T-helper 22 cell (primary cell): ENCODE results near the gene ST3GAL4.

Source experiments
- DNase-seq: peaks from one replicate; pipeline ENCODE4 v3.0.0-alpha.2; 2020; ENCODE audit warnings: low read depth

ST3GAL4 gene

DNA sequence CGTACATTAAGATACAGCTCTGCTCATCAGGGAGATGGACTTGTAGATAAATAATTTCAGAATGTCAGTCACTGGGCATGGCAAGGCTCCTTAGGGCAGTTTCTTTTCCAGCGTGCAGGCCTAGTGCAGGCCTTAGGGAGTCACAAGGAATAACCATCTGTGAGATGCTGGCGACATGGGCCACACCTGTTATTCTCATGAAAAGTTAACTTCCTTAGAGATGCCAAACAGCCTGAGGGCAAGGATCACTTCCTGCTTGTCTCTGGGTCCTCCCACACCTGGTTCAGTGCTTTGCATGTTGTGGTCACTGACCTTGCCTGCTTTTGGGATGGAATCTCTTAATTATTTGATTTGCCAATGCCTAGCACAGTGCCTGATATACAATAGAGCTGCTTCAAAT lies 70.6 kb downstream of the ST3GAL4 start:
- no peak for DNase-seq

DNA sequence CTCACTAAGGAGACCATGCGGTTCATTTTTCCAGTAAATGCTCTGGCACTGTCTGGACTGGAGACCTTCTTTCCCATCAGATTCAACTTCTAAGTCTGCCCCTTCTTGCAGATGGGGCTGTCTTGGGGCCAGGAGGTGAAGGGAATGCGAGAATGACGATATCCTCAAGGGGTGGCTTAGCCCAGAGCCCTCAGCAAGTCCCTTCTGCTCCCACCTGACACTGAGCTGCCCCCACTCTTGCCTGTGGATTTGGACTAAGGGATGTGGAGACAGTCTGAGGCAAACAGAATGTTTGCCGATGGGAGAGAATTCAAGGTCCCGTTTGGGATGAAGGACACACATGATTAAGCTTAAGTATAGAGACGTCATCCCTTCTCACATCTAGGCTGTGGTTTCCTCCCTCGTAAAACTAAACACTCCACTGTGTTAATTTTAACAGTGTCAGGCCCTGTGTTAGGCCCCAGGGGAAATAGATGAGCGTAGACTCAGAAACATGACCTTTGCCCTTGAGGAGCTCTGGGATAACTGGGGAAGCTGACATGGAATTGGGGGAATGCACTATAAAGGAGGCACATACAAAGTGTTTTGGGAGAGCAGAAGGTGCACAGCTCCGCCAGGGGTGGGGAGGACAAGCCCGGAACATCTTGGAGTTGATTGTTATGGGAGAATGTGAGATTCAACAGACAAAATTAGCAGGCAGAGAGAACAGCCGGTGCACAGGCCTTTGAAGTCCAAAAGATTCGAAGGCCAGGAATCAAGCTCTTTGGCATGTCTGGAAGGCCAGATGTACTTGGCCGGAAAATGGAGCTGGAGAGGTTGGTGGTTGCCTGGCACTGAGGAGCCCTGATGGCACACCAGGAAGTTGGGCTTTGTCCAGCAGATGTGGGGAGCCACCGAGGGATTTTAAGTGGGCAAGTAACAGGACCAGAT lies 71.6 kb downstream of the ST3GAL4 start:
- no peak for DNase-seq

DNA sequence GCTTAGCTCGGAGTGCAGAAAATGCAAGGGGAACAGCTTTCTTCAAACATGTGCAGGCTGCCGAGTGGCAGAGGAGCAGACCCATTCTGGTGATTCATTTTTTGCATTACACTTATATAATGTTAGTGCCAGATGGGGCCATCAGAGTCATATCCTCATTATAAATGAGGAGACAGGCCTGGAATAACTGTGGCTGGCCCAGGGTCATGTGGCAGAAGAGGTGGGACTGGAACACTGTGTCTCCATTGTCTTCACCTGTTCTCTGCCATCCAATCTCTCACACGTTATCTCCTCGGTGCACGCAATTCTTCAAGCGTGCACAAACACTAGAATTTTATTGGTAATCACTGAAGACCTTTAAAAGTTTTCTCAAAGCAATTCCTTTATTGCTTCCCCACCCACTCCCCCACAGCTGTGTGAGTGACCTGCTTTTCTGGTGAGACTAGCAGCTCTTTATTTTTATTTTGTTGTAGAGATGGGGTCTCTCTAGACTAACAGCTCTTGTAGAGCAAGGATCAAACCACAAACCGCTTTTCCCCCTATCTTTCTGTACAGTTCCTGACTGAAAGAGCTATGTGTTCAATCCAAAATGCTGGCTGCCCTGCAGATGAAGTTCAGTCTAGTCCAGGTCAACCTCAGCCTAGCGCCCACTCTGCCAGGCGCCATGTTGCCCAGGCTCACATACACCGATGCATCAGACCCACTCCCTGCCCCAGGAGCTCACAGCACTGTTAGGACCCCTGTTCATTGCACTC lies 75.3 kb downstream of the ST3GAL4 start:
- no peak for DNase-seq

DNA sequence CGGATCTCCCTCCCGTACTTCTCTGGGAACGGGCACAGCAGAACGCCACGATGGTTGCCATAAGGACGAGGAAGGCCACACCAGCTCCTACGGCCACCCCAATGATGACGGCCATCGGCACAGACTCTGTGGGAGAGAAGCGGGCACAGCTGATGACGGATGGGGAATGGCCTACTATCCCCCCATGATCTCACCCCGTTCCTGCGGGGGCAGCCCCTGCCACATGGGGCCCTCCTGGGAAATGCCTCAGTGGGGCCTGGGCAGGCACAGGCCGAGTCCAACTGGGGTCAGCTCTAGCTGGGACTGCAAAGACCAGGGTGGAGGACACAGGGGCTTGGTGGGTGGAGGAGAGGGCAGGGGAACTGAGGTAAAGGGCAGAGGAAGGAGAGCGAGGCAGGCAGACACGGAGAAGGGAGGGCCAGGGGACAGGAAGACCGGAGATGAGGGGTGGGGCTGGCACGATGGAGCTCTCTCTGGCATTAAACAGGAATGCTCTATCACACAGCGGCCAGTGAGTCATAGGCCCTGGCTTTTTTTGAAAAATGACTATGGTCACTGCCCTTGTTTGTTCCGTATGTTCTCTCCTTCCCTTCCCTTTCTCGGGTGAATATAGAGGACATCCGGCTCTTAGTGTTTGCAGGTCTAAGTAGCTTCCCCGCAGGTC lies 76.0 kb downstream of the ST3GAL4 start:
- no peak for DNase-seq

DNA sequence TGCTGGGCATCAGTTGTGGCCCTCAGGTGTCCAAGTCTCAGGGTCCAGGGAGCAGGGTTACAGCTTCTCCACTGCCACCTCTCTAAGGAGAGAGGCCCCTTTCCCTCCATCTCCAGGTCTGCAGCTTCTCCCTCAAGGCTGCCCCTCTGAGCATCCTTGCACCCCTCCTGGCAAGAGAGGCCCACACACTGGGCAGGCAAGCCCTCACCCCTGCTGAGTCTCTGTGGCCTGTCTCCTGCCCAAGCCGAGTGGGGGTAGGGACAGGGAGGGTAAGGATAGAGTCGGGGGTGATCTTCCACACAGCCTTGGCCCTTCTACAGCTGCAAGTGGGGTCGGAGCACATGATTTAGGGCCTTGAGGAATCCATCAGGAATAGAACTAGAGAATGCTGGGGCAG lies 76.6 kb downstream of the ST3GAL4 start:
- no peak for DNase-seq

DNA sequence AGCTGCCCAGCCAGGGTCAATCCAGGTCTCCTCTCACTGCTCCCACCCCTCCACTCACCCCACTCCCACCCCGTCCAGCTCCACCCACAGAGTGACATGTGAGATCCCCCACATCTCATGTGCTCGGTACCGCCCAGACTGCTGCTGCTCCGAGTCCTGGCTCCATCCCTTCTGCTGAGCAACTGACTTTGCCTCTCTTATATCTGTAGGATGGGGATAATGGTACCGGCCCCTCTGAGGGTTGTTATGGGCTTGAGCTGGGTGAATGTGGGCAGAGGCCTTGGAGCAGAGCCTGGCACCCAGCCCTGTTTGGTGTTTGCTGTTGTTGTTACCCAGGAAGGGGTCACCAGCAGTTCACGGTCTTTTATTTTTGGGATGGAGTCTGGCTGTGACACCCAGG lies 77.0 kb downstream of the ST3GAL4 start:
- no peak for DNase-seq

DNA sequence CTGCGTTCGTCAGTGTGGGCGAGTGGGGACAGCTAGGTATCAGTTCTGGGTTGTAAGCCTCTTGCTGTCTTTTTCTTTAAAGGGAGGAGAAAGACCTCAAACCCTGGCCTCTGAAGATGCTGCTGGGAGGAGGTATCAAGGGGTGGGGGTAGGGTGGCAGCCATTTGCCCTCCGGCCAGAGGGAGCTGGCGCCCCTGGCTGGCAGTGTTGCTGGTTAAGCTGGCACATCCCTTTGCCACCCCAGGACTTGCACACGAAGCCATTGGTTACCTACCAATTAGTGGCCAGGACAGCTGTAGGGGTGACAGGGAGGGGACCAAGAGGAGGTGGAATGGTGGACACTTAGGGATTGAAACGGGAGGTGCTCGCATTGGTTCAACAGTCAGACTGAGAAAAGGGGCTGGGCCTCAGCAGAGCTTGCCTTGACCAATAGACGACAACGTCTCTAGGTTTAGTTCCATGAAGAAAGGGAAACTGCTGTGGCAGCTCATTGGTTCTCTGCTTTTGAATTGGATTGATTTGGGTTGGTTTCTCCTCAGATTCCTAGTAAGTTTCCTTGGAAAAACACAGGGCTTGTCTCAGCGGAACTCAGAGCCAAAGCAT lies 77.9 kb downstream of the ST3GAL4 start:
- DNase-seq: no peak

DNA sequence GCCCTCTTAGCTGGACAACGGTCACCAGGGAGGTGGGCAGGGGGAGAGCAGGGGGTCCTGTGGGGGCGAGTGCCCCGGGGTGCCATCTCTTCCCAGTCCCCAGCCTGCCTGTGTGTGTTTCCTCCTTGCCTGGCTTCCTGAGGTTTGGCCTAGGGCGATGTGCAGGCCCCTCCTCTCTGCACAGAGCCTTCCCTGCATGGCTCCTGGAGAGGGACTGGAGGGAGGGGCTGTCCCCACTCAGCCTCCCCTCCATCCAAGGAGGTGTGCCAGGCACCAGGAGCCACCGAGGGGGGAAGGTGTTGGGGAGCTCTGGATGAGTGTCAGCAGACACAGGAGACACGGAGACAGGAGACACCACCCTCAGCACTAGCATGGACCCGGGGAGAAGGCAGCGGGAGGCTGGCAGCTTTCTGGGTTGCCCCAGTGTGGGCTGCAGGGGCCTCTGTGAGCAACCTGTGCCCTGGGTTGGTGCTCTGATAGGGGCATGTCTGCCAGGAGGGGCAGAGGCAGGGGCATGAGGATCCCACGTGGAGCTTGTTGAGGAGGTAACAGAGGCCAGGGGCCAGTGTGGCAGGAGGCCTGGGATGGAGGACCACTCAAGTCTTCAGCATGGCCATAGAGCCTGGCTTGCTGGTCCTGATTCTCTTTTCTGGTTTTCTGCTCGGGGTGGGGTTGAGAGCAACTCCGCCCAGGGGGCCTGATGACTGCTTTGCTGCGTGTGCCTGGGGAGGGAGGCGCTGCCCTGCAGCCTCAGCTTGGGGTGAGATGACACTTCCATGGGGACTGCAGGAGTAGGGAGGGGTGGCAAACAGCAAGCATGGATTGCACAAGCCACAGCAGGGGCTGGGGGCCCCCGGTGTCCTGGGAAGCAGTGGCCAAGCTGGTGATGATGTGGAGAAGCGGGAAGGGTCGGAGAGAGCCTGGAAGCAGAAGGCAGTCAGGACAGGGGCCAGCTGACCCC lies 78.8 kb downstream of the ST3GAL4 start:
- no peak for DNase-seq

DNA sequence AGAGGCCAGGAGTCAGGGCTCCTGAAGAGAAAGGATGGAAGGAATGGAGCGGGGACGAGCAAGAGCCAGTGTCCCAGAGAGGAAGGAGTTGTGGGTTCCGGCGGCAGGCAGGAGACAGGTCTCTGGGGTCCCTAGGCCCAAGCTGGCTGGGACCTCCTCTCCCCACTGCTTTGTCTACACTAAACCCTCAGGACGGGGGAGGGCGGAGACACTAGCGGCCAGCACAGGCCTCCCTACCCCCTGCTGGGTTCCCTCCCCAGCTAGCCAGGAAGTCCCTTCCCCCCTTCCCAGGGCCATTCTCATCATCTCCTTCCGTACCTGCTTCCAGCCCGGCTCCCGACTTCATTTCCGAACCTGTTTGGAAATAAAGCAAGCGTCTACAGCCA lies 79.5 kb downstream of the ST3GAL4 start:
- DNase-seq: no peak

DNA sequence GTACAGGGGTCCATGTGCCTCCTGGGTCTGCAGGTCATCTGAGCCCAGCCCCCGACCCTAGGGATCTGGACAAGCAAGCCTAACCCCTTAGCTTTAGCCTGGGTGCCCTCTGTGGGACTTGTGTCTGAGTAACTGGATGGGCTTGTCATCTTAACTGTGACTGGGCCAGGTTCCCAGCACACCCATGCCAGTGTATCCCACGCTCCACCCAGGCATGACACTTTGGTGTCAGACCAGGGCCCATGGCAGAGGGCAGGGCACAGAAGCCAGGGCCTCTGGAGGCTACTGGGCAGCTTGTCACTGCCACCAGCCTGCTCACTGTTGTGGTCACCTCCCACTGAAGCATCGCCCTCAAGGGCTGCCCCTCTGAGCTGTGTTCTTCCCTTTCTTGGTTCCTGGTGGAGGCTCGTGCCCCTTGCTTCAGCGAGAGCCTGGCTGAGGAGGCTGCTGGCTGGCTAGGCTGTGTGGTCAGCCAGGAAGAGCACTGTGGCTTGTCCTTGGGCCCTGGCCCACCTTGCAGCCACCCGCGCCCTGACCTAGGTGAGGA lies 80.8 kb downstream of the ST3GAL4 start:
- DNase-seq: no peak

DNA sequence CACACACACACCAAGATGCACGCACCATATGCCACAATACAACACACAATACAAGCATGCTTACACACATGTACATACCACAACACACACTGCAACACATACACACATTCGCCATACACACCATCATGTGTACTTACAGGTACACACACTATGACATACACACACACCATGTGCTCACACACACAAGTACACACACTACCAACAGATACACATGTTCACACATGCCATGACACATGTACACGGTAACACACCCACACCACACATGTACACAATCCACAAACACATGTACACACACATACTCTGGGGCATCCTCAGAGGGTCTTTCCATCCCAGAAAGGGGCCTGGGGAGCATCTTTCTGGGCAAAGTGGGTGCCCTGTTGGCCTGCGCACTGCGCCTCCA lies 82.2 kb downstream of the ST3GAL4 start:
- no peak for DNase-seq

DNA sequence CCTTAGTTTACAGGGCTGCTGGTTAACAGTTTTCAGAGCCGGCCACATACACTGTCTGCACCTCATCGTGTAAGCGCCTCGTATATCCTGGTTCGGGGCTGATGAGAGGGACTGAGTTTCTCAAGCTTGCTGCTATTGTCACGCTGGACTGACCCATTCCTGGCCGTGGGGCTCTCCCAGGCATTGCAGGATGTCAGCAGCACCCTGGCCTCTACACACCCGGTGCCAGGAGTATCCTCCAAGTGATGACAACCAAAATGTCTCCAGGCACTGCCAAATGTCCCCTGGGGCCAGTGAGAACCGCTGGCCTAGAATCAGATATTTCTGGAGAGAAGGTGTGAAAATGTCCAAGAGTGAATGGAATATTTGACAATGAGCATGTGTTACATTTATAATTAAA lies 82.8 kb downstream of the ST3GAL4 start:
- DNase-seq: no peak

DNA sequence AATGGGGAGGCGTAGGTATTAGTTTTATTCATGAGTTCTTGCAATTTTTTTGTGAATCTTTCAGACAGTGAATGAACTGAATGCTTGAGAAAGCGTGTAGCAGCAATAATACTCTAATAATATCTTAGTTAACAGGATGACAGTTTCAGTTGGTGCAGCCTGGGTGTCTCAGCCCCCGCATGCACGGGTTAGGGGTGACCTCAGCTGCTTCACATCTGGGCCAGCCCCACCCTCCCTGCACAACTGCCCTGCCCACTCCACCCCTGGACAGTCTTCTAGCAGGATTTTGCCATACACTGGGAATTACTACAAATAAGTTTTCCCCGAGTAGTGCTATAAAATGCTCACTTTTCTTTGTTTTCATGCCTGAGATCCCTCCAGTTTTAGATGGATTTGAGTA lies 83.2 kb downstream of the ST3GAL4 start:
- no peak for DNase-seq

DNA sequence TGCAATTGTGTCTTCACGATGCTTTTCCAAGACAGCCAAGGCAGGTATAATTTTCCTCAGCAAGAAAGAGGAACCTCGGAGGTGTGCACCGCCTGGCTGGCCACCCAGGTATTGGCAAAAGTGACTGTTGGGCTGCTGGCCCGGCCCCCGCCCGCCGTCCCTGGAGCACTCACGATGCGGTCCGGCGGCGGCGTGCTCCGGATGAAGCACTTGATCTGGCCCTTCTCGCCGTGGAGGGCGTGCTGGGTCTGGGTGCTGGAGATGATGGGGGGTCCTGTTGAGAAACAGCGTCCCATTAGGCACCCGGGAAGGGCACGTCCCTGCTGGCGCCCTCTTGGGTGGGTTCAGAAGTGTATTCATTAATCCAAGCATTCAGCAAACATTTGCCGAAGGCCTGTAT lies 84.8 kb downstream of the ST3GAL4 start:
- DNase-seq: no peak

DNA sequence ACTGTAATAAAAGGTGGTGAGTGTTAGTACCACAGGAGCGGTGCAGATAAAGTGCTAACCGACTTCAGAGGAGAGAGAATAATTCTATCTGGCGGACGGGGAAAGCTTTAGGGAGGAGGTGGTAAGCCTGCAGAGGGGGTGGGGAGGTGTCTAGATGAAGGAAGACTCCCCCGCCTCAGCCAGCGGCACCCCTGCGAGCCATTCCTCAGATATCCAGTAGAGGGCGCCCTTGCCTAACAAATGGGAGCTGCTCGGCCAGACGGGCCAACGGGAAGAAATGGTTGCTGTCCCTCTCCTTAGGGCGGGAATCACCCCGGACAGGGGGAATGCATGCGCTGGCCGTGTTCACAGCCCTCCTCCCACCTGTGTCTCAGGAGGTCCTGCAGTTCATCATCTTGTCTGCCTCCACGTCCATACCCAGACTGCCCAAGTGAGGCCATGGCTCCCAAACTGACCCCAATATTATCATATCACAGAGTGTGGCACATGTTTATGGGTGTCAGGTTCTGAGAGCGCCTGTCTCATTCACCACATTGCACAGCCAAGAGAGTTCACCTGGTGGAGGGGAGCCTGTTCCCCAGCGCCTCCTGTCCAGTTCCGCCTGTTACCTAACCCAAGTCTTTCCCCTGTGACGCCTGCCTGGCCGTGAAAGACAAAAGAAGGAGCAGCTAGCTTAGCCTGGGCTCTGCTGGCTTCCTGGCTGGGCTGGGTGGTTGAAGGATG lies 85.5 kb downstream of the ST3GAL4 start:
- peak; percentile 30 for DNase-seq

DNA sequence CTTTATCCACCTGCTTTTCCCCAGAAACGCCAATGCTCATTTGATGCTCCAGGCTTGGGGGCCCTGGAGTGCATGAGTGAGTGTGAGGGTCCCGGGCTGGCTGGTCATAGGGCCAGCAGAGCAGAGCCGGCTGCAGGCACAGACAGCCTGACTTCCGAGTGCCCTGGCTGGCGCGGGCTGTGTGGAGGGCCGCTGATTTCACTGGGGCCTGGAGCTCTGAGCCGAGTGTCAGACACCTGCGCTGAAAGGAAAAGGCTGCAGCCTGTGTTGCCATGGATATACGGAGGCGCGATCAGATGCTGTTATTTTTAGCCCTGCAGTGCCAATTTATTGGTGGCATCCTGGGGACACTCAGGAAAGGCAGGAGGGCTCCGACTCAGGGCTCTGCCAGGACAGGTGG lies 87.6 kb downstream of the ST3GAL4 start:
- DNase-seq: no peak

DNA sequence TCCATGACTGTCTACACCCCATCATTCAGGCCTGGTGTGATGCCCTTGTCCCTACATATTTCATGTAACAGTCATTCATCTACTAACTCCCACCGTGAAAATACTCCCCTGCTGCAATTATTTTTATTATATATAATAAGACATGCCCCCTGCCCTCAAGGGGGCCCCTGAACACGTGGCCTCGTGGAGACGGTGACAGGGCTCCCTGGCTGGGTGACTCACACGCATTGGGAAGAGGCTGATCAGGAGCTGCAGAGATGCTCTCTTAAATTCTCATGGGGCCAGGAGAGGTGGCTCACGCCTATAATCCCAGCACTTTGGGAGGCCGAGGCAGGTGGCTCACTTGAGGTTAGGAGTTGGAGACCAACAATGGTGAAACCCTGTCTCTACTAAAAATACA lies 88.6 kb downstream of the ST3GAL4 start:
- no peak for DNase-seq

DNA sequence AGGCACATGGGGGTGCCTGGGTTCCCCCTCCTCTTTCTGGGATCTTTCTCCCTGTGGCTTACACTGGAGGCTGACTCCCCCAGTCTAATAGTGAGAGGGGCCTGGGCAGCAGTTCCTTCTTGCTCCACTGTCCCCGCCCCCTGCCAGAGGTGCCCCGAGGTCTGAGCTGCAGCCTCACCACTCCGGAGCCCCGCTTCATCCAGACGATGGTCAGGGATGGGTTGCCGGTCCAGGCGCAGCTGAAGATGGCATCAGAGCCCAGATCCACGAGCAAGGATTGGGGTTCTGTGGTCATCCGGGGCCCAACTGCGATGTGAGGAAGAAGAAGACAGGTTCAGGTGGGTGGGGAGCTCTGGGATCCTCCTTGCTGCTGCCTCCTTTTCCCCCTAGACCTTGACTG lies 91.1 kb downstream of the ST3GAL4 start:
- DNase-seq: no peak

DNA sequence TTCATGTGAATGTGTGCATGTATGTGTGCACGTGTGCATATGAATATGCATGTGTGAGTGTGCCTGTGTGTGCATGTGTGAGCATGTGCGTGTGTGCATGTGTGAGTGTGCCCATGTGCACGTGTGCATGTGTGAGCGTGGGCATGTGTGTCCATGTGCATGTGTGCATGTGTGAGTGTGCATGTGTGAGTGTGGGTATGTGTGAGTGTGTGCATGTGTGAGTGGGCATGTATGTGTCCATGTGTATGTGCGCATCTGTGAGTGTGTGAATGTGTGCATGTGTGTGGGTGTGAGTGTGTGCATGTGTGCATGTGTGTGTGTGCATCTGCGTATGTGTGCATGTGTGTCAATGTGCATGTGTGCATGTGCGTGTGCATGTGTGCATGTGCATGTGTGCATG lies 94.7 kb downstream of the ST3GAL4 start:
- no peak for DNase-seq

DNA sequence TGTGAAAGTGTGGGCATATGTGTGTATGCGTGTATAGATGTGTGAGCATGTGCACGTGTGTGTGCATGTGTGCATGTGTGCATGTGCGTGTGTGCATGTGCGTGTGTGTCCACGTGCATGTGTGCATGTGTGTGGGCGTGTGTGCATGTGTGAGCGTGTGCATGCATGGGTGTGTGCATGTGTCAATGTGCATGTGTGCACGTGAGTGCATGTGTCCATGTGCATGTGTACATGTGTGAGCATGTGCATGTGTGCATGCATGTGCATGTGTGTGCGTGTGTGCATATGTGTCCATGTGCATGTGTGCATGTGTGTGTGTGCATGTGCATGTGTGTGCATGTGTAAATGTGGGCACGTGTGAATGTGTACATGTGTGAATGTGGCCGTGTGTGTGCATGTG lies 95.3 kb downstream of the ST3GAL4 start:
- no peak for DNase-seq
